ENCODE results near the gene POLH.

- no peak for TF ChIP-seq POLR2AphosphoS5 (IDR thresholded peaks at IDR 0.05)
- no peak for TF ChIP-seq EP300 (IDR thresholded peaks at IDR 0.05)
- TF ChIP-seq CTCF (IDR thresholded peaks at IDR 0.05), result no peak
- TF ChIP-seq POLR2A (IDR thresholded peaks at IDR 0.05), result no peak
These were observed 55.1 kb downstream of the POLH start for GRCh38 chr6:43630980-43631619.
